GM12892 (cell line): ENCODE data around the gene NFIB.

Experiments
- POLR2A ChIP-seq: IDR thresholded peaks from 2 replicates; pipeline ENCODE4 v1.6.1; 2011; ENCODE audit warnings: low read depth, low read length, control low read depth
- POLR2AphosphoS5 ChIP-seq: IDR thresholded peaks from 2 replicates; pipeline ENCODE4 v1.6.1; 2011; ENCODE audit warnings: low read depth, low read length, control low read depth
- TAF1 ChIP-seq: IDR thresholded peaks from 2 replicates; pipeline ENCODE4 v1.6.1; 2011; ENCODE audit warnings: low read depth, mild to moderate bottlenecking, control low read depth, low read length, borderline replicate concordance

DNA sequence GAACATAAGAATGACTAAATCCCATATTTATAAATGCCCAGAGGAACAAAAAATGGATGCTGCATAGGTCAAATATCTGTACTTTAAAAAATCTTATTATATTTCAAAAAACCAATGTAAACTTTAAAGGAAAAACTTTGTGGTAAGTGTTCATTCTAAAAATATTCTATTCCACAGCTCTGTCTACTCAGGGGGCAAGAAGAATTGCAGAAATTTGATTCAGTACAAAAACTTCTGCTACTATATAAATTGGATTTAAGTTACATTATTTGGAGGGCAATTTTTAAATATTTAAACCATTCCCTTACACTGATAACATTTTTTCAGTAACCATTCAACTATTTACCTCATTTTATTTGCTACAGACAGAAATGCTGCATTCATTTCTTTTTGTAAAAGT is 32.1 kb downstream of the NFIB start:
- no peak for TF ChIP-seq POLR2AphosphoS5
- no peak for TF ChIP-seq POLR2A
- TF ChIP-seq TAF1 = no peak
